ENCODE data around the gene RILPL1. TPM values are rescaled to one million over a fixed set of nuclear protein-coding genes. Genes with fewer than 3 reads are reported as not detected.
"Not testable (repeated sequence)": the region's sequence is repeated elsewhere in the genome, so short reads cannot be mapped to it uniquely, and the experiment has no call there.

The RILPL1 gene
- total and polyA plus RNA-seq, 5 donors from 2014 or later = 0.13 to 6.6 (median 0.32) TPM

- Histone ChIP-seq H3K36me3 (ENCODE audit: control insufficient read depth, insufficient read depth, low read length) (no peaks in the 10 kb centered on the region), H3K27me3 (ENCODE audit: control insufficient read depth, insufficient read depth, low read length) (no peaks in the 10 kb centered on the region), H3K4me3 (ENCODE audit: low read depth, low read length) (no peak overlapping the region), H3K27ac (ENCODE audit: insufficient read depth, low read length, poor library complexity, severe bottlenecking) (no peak overlapping the region), H3K9me3 (ENCODE audit: control insufficient read depth in 2 of 2, low read length in 2 of 2) (no peaks in the 10 kb centered on the region), H3K4me1 (ENCODE audit: control insufficient read depth, insufficient read depth, low read length, poor library complexity, severe bottlenecking) (no peaks in the 10 kb centered on the region)
- Mint-ChIP-seq H3K36me3 (no peaks in the 10 kb centered on the region), H3K4me1 (no peaks in the 10 kb centered on the region), H3K4me3 (no peak overlapping the region), H3K9me3 (no peaks in the 10 kb centered on the region), H3K27ac (no peak overlapping the region), H3K27me3 (peaks cover 12% of the 10 kb centered on the region)
- ATAC-seq (ENCODE audit: low read depth in 2 of 2) = no peak
- no peak for DNase-seq
Observed at GRCh38 chr12:123543541-123543940, 10.0 kb upstream of the RILPL1 start.

DNA sequence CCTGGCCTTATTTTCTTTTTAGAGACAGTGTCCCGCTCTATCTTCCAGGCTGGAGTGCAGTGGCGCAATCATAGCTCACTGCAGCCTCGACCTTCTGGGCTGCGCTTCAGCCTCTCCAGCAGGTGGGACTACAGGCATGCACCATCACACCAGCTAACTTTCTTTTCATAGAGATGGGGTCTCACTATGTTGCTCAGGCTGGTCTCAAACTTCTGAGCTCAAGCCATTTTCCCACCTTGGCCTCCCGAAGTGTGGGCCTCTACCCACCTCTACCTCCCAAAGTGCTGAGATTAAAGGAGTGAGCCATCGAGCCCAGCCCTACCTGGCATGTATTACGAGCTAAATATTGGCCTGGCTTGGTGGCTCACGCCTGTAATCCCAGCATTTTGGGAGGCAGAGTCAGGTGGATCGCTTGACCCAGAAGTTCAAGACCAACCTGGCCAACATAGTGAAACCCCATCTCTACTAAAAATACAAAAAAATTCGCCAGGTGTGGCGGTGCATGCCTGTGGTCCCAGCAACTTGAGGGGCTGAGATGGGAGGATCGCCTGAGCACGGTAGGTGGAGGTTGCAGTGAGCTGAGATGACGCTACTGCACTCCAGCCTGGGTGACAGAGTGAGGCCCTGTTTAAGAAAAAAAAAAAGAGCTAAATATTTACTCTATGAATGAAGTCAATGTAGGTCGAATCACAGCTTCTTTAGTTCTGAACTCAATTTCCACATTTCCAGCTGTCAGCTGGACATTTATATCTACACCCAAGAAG, 7.6 kb upstream of the RILPL1 start:
- Mint-ChIP-seq H3K4me3 (no peak overlapping the region), H3K9me3 (no peaks in the 10 kb centered on the region), H3K36me3 (no peaks in the 10 kb centered on the region), H3K4me1 (no peaks in the 10 kb centered on the region), H3K27me3 (peaks cover 10% of the 10 kb centered on the region), H3K27ac (no peak overlapping the region)
- no peak overlapping the region for H3K4me3 ChIP-seq (ENCODE audit: low read depth, low read length)
- H3K27ac ChIP-seq (ENCODE audit: insufficient read depth, low read length, poor library complexity, severe bottlenecking) = no peak overlapping the region
- ATAC-seq (ENCODE audit: low read depth in 2 of 2) (no peak), DNase-seq (no peak)
- H3K9me3 ChIP-seq (ENCODE audit: control insufficient read depth in 2 of 2, low read length in 2 of 2) = no peaks in the 10 kb centered on the region
- H3K4me1 ChIP-seq (ENCODE audit: control insufficient read depth, insufficient read depth, low read length, poor library complexity, severe bottlenecking) = no peaks in the 10 kb centered on the region
- H3K27me3 ChIP-seq (ENCODE audit: control insufficient read depth, insufficient read depth, low read length) = no peaks in the 10 kb centered on the region
- no peaks in the 10 kb centered on the region for H3K36me3 ChIP-seq (ENCODE audit: control insufficient read depth, insufficient read depth, low read length)

DNA sequence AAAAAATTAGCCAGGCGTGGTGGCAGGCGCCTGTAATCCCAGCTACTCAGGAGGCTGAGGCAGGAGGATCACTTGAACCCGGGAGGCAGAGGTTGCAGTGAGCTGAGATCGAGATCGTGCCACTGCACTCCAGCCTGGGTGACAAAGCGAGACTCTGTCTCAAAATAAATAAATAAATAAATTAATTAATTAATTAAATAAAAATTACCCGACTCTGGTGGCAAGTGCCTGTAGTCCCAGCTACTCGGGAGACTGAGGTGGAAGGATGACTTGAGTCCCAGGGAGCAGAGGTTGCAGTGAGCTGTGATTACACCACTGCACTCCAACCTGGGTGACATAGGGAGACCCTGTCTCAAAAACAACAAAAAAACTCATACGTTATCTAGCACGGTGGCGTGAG, 2.4 kb upstream of the RILPL1 start:
- not testable (repeated sequence) for H3K27ac ChIP-seq (ENCODE audit: insufficient read depth, low read length, poor library complexity, severe bottlenecking); H3K9me3 ChIP-seq (ENCODE audit: control insufficient read depth in 2 of 2, low read length in 2 of 2); DNase-seq; H3K4me3 ChIP-seq (ENCODE audit: low read depth, low read length); H3K27ac Mint-ChIP-seq; H3K9me3 Mint-ChIP-seq; H3K36me3 ChIP-seq (ENCODE audit: control insufficient read depth, insufficient read depth, low read length); H3K36me3 Mint-ChIP-seq; H3K27me3 Mint-ChIP-seq; H3K27me3 ChIP-seq (ENCODE audit: control insufficient read depth, insufficient read depth, low read length); ATAC-seq (ENCODE audit: low read depth in 2 of 2)
- H3K4me3 Mint-ChIP-seq = peak overlapping the region in 3 of 4 donors; percentile 58 to 71 (median 69)
- peaks cover 13% of the 10 kb centered on the region for H3K4me1 ChIP-seq (ENCODE audit: control insufficient read depth, insufficient read depth, low read length, poor library complexity, severe bottlenecking)
- H3K4me1 Mint-ChIP-seq = peaks cover 6 to 26% (median 11%) of the 10 kb centered on the region in 4 donors

- ATAC-seq (ENCODE audit: low read depth in 2 of 2) = peak in 1 of 2 donors; percentile 25
- H3K27ac ChIP-seq (ENCODE audit: insufficient read depth, low read length, poor library complexity, severe bottlenecking) = no peak overlapping the region
Observed at GRCh38 chr12:123532808-123533649, 490 bp downstream of the RILPL1 start.

DNA sequence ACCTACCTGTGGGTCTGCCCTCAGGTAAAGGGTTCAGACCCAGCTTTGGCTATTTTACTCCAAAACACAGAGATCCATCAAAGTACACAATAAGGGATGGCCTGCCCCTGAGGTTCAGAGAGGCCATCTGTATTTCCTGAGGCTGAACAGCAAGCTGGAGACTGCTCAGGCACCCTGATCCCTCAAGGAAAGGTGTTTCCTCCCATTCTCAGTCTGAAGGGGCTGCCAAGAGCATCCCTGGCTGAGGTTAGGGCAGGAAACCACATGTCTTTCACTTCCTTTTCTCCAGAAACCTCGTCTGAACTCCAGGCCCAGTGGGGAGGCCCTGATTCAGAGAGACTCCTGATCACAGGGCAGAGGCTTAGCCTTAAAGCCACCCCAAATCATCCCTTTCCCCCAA, 1.5 kb downstream of the RILPL1 start:
- DNase-seq = peak in 1 of 3 donors; percentile 23
- Histone ChIP-seq H3K9me3 (ENCODE audit: control insufficient read depth in 2 of 2, low read length in 2 of 2) (no peaks in the 10 kb centered on the region), H3K27me3 (ENCODE audit: control insufficient read depth, insufficient read depth, low read length) (no peaks in the 10 kb centered on the region), H3K27ac (ENCODE audit: insufficient read depth, low read length, poor library complexity, severe bottlenecking) (no peak overlapping the region), H3K4me1 (ENCODE audit: control insufficient read depth, insufficient read depth, low read length, poor library complexity, severe bottlenecking) (peaks cover 13% of the 10 kb centered on the region), H3K36me3 (ENCODE audit: control insufficient read depth, insufficient read depth, low read length) (no peaks in the 10 kb centered on the region), H3K4me3 (ENCODE audit: low read depth, low read length) (peak overlapping the region; percentile 26)
- Mint-ChIP-seq H3K27me3 (no peaks in the 10 kb centered on the region), H3K9me3 (no peaks in the 10 kb centered on the region), H3K36me3 (peaks cover 3% of the 10 kb centered on the region), H3K4me3 (peak overlapping the region; percentile 81 to 94 (median 90)), H3K27ac (peak overlapping the region in 2 of 3 donors; percentile 84 to 86), H3K4me1 (peaks cover 10 to 35% (median 16%) of the 10 kb centered on the region in 4 donors)
- ATAC-seq (ENCODE audit: low read depth in 2 of 2) = no peak

More at GRCh38 chr12:123532808-123533649, 490 bp downstream of the RILPL1 start:
- Mint-ChIP-seq H3K27ac (peak overlapping the region; percentile 26 to 84 (median 71)), H3K36me3 (peaks cover 3% of the 10 kb centered on the region), H3K9me3 (no peaks in the 10 kb centered on the region), H3K4me3 (peak overlapping the region; percentile 88 to 96 (median 93)), H3K4me1 (peaks cover 10 to 35% (median 16%) of the 10 kb centered on the region in 4 donors), H3K27me3 (peaks cover under 1% of the 10 kb centered on the region)
- Histone ChIP-seq H3K4me3 (ENCODE audit: low read depth, low read length) (peak overlapping the region; percentile 64), H3K4me1 (ENCODE audit: control insufficient read depth, insufficient read depth, low read length, poor library complexity, severe bottlenecking) (peaks cover 13% of the 10 kb centered on the region), H3K9me3 (ENCODE audit: control insufficient read depth in 2 of 2, low read length in 2 of 2) (no peaks in the 10 kb centered on the region), H3K36me3 (ENCODE audit: control insufficient read depth, insufficient read depth, low read length) (no peaks in the 10 kb centered on the region), H3K27me3 (ENCODE audit: control insufficient read depth, insufficient read depth, low read length) (no peaks in the 10 kb centered on the region)
- DNase-seq = peak in 1 of 3 donors; percentile 17

- Mint-ChIP-seq H3K9me3 (no peaks in the 10 kb centered on the region), H3K27me3 (no peaks in the 10 kb centered on the region), H3K4me3 (peak overlapping the region in 2 of 4 donors; percentile 5 to 94), H3K27ac (no peak overlapping the region), H3K4me1 (peaks cover 12 to 35% (median 16%) of the 10 kb centered on the region in 4 donors), H3K36me3 (peaks cover 3% of the 10 kb centered on the region)
- Histone ChIP-seq H3K4me1 (ENCODE audit: control insufficient read depth, insufficient read depth, low read length, poor library complexity, severe bottlenecking) (peaks cover 13% of the 10 kb centered on the region), H3K4me3 (ENCODE audit: low read depth, low read length) (no peak overlapping the region), H3K27me3 (ENCODE audit: control insufficient read depth, insufficient read depth, low read length) (no peaks in the 10 kb centered on the region), H3K36me3 (ENCODE audit: control insufficient read depth, insufficient read depth, low read length) (no peaks in the 10 kb centered on the region), H3K9me3 (ENCODE audit: control insufficient read depth in 2 of 2, low read length in 2 of 2) (no peaks in the 10 kb centered on the region), H3K27ac (ENCODE audit: insufficient read depth, low read length, poor library complexity, severe bottlenecking) (no peak overlapping the region)
- DNase-seq (no peak), ATAC-seq (ENCODE audit: low read depth in 2 of 2) (no peak)
Observed at GRCh38 chr12:123531091-123531490, 2.4 kb downstream of the RILPL1 start.

DNA sequence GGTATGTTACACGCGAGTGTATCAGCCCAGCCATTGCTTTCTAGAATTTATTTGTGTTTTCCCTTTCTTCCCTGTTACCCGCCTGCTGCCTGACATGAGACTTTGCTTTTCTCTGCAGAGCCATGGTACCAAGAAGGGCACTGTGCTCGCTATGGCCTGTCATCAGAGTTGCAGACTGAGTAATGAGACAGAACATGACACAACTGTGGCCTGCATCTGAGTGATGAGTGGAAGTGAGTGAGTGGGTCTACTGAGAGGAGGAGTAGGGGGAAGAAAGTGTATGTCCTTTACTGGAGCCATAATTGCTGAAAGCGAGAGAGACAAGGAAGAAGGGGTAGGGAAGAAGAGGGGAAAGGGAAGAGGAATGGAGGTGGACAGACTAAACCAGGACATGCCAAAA, 2.9 kb downstream of the RILPL1 start:
- DNase-seq (no peak), ATAC-seq (ENCODE audit: low read depth in 2 of 2) (no peak)
- Mint-ChIP-seq H3K4me3 (peak overlapping the region in 2 of 4 donors; percentile 4 to 76), H3K4me1 (peaks cover 12 to 35% (median 16%) of the 10 kb centered on the region in 4 donors), H3K9me3 (no peaks in the 10 kb centered on the region), H3K27me3 (no peaks in the 10 kb centered on the region), H3K36me3 (peaks cover 3% of the 10 kb centered on the region), H3K27ac (no peak overlapping the region)
- no peaks in the 10 kb centered on the region for H3K36me3 ChIP-seq (ENCODE audit: control insufficient read depth, insufficient read depth, low read length)
- H3K27me3 ChIP-seq (ENCODE audit: control insufficient read depth, insufficient read depth, low read length) = no peaks in the 10 kb centered on the region
- H3K4me3 ChIP-seq (ENCODE audit: low read depth, low read length) = no peak overlapping the region
- no peak overlapping the region for H3K27ac ChIP-seq (ENCODE audit: insufficient read depth, low read length, poor library complexity, severe bottlenecking)
- H3K4me1 ChIP-seq (ENCODE audit: control insufficient read depth, insufficient read depth, low read length, poor library complexity, severe bottlenecking) = peaks cover 13% of the 10 kb centered on the region
- H3K9me3 ChIP-seq (ENCODE audit: control insufficient read depth in 2 of 2, low read length in 2 of 2) = no peaks in the 10 kb centered on the region
